ENCODE results near the gene RBM23.

Gene RBM23

GRCh38 chr14:22844221-22845102 lies 74.5 kb downstream of the RBM23 start:
- TF ChIP-seq CTCF (IDR thresholded peaks at IDR 0.05; ENCODE audit: low read depth, low read length), result no peak
- no peak for DNase-seq (ENCODE audit: extremely low read depth, low read depth)
